ENCODE data around the gene UCK2. TPM values are rescaled to one million over a fixed set of nuclear protein-coding genes. Genes with fewer than 3 reads are reported as not detected.

UCK2 gene
- total RNA-seq, 1 donor from 2014 or later, result 66.7 TPM

- DNase-seq (ENCODE audit: low read depth, low spot score), result no peak
- H3K36me3 Mint-ChIP-seq (ENCODE audit: low read depth), result peaks cover 12% of the 10 kb centered on the region
- no peak for TF ChIP-seq CTCF (conservative IDR thresholded peaks at IDR 0.05)
- peaks cover 16% of the 10 kb centered on the region for H3K4me1 Mint-ChIP-seq
- H3K4me3 Mint-ChIP-seq, result no peak overlapping the region
- no peaks in the 10 kb centered on the region for H3K9me3 Mint-ChIP-seq
- H3K27ac Mint-ChIP-seq (ENCODE audit: unreplicated experiment), result no peak overlapping the region
- H3K27me3 Mint-ChIP-seq (ENCODE audit: low read depth), result no peaks in the 10 kb centered on the region
Measured at GRCh38 chr1:165898837-165899236, 71.4 kb downstream of the UCK2 start.

- peaks cover 13% of the 10 kb centered on the region for H3K36me3 Mint-ChIP-seq (ENCODE audit: low read depth)
- no peak for DNase-seq (ENCODE audit: low read depth, low spot score)
- no peaks in the 10 kb centered on the region for H3K9me3 Mint-ChIP-seq
- peaks cover 15% of the 10 kb centered on the region for H3K4me1 Mint-ChIP-seq
- H3K27me3 Mint-ChIP-seq (ENCODE audit: low read depth), result no peaks in the 10 kb centered on the region
- no peak for TF ChIP-seq CTCF (conservative IDR thresholded peaks at IDR 0.05)
- H3K4me3 Mint-ChIP-seq, result no peak overlapping the region
- H3K27ac Mint-ChIP-seq (ENCODE audit: unreplicated experiment), result no peak overlapping the region
Measured at GRCh38 chr1:165899461-165899941, 72.1 kb downstream of the UCK2 start.

- no peaks in the 10 kb centered on the region for H3K9me3 Mint-ChIP-seq
- H3K4me1 Mint-ChIP-seq, result peaks cover 8% of the 10 kb centered on the region
- no peak for TF ChIP-seq CTCF (conservative IDR thresholded peaks at IDR 0.05)
- H3K27me3 Mint-ChIP-seq (ENCODE audit: low read depth), result no peaks in the 10 kb centered on the region
- no peak overlapping the region for H3K27ac Mint-ChIP-seq (ENCODE audit: unreplicated experiment)
- H3K36me3 Mint-ChIP-seq (ENCODE audit: low read depth), result peaks cover 16% of the 10 kb centered on the region
- H3K4me3 Mint-ChIP-seq, result no peak overlapping the region
- no peak for DNase-seq (ENCODE audit: low read depth, low spot score)
Measured at GRCh38 chr1:165900576-165901380, 73.4 kb downstream of the UCK2 start.

- peaks cover 6% of the 10 kb centered on the region for H3K4me1 Mint-ChIP-seq
- TF ChIP-seq CTCF (conservative IDR thresholded peaks at IDR 0.05), result no peak
- peaks cover 12% of the 10 kb centered on the region for H3K36me3 Mint-ChIP-seq (ENCODE audit: low read depth)
- DNase-seq (ENCODE audit: low read depth, low spot score), result no peak
- no peaks in the 10 kb centered on the region for H3K9me3 Mint-ChIP-seq
- H3K27me3 Mint-ChIP-seq (ENCODE audit: low read depth), result no peaks in the 10 kb centered on the region
- H3K4me3 Mint-ChIP-seq, result no peak overlapping the region
- no peak overlapping the region for H3K27ac Mint-ChIP-seq (ENCODE audit: unreplicated experiment)
Measured at GRCh38 chr1:165902565-165902964, 75.2 kb downstream of the UCK2 start.

DNA sequence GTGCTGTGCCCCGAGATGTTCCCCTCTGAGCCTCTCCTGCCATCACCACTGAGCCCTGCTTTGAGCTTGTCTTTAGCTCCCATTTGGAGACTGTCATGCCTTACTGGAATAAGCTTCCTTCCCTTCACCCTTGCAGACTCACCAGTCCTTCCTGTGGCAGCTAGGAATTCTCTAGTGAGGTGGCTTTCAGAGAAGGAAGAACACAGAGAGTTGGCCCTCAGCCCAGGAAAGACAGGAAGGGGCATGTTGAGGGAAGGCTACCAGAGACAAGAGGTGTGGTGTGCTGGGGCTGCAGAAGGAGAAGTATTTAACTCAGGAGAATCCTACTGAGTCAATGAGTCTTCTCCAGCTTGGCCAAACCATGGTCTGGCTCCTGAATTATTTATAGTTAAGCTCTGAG, 76.3 kb downstream of the UCK2 start:
- no peaks in the 10 kb centered on the region for H3K27me3 Mint-ChIP-seq (ENCODE audit: low read depth)
- DNase-seq (ENCODE audit: low read depth, low spot score), result no peak
- TF ChIP-seq CTCF (conservative IDR thresholded peaks at IDR 0.05), result no peak
- H3K27ac Mint-ChIP-seq (ENCODE audit: unreplicated experiment), result no peak overlapping the region
- H3K9me3 Mint-ChIP-seq, result no peaks in the 10 kb centered on the region
- H3K4me3 Mint-ChIP-seq, result no peak overlapping the region
- peaks cover 6% of the 10 kb centered on the region for H3K4me1 Mint-ChIP-seq
- peaks cover 14% of the 10 kb centered on the region for H3K36me3 Mint-ChIP-seq (ENCODE audit: low read depth)
